Stimulated activated naive CD8-positive, alpha-beta T cell treated with anti-CD3 and anti-CD28 coated beads, Interleukin-15, amount 100 ng/mL, for 72 hours (primary cell): ENCODE measurements around the gene ATP10B.

ENCODE experiments used
- ATAC-seq: fragments of 150-1000 bp; cut with Tn5 transposase; 2 replicates; pipeline ENCODE4 v1.10.0; 2021; ENCODE audit warnings: mild to moderate bottlenecking, moderate library complexity
- DNase-seq, 2 donors: peaks; one replicate each; pipeline ENCODE4 v3.0.0; 2021 to 2022
- H3K27ac Mint-ChIP-seq, 2 donors: one replicate each; pipeline ENCODE4 v1.8.0; 2022; ENCODE audit warnings: mild to moderate bottlenecking in 2 of 2, mixed read lengths in 2 of 2, moderate library complexity in 2 of 2
- H3K27me3 Mint-ChIP-seq: one replicate; pipeline ENCODE4 v1.8.0; 2022; ENCODE audit warnings: mixed read lengths
- H3K4me1 Mint-ChIP-seq: one replicate; pipeline ENCODE4 v1.8.0; 2022; ENCODE audit warnings: mild to moderate bottlenecking, mixed read lengths
- H3K4me3 Mint-ChIP-seq, 2 donors: one replicate each; pipeline ENCODE4 v1.8.0; 2022; ENCODE audit warnings: mild to moderate bottlenecking in 2 of 2, mixed read lengths in 2 of 2, moderate library complexity in 1 of 2
- H3K9me3 Mint-ChIP-seq, 2 donors: one replicate each; pipeline ENCODE4 v1.8.0; 2022; ENCODE audit warnings: mixed read lengths in 2 of 2

The ATP10B gene

DNA sequence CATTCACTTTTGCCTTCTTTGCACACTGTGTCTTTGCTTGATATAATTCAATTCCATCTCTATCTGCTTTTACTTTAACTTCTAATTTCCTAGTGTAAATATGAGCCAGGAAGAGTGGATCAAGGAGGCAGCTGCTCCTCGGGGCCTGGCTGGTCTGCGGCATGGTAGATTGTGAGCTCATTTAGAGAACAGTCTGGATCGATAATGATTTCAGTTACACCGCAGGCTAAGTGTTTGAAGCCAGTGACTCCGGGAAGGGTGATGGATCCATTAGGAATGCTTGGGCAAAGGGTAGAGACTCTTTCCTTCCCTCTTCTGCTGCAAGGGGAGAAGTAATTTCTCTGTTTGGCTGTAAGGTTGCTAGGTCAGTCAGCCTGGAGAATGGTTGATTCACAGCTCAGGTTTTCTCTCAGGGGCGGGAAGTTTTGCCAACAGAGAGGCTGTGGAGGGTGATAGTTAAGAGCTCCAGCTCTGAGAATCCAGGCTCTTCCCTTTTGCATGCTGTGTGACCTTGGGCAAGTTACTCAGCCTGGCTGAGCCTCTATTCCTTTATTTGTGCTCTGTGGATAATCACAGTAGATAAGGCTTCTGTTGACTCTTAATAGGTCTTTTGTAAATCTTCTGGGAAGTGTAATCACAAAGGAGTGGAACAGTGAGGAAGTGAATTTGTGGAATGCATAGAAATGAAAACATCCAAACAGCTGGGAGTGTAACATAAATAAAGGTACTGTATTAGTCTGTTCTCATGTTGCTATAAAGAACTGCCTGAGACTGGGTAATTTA is 331.2 kb downstream of the ATP10B start:
- no peak for ATAC-seq
- Mint-ChIP-seq H3K4me1 (peaks cover 8% of the 10 kb centered on the region), H3K9me3 (no peaks in the 10 kb centered on the region), H3K4me3 (no peak overlapping the region), H3K27ac (no peak overlapping the region), H3K27me3 (no peaks in the 10 kb centered on the region)
- DNase-seq, result no peak

DNA sequence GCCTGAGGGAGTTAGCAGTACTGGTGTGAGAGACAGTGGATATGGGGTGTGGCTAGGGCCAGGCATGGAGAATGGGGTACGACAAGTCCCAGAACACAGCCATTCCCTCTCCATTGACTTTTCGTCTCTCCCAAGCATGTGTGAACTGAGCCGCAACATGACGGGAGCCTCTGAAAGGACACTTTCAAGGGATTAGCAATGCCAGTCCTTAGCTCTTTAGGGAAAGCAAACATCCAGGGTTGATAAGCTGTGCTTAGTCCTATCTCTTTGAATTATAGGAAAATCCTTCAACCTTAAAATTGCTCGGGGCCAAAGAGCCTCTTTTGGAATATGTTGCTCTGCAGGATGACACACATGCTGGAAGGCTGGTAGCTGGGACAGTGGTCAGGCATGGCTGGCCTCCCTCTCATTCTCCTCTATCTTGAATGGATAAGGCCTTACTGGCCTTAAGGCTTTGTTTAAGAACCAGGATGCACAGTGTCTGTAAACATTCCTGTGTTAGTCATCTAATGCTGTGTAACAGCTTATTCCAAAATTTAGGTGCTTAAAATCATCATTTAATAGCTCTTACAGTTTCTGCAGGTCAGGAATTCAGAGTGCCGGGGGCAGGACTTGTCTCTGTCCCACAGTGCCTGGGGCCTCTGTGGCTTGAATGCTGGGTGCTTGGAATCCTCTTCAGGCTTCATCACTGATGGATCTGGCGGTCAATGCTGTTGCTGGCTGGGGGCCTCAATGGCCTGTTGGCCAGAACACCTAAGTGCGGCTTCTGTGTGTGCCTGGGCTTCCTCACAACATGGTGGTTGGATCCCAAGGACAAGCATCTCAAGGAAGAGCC is 335.1 kb downstream of the ATP10B start:
- Mint-ChIP-seq H3K9me3 (no peaks in the 10 kb centered on the region), H3K27me3 (peaks cover 14% of the 10 kb centered on the region), H3K4me1 (no peaks in the 10 kb centered on the region), H3K27ac (peak overlapping the region in 1 of 2 donors; percentile 36), H3K4me3 (no peak overlapping the region)
- ATAC-seq, result no peak
- DNase-seq, result no peak

DNA sequence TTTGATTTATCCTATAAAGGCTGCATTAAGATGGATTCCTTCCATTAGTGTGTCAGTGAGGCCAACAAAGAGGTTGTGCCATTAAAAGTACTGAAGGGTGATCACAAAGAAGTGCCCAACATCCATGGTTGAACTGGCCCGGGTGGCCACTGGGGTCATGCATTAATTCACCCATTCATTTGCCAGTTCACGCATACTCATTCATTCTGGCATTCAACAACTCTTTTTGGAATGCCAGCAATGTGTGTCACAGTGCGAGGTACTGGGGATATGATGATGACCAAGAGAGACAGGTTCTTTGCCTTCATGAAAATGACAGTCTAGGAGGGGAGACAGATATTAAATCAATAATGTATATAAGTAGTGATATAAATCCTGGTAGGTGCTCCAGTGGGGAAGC is 337.1 kb downstream of the ATP10B start:
- H3K9me3 Mint-ChIP-seq, result no peaks in the 10 kb centered on the region
- no peaks in the 10 kb centered on the region for H3K4me1 Mint-ChIP-seq
- ATAC-seq (no peak), DNase-seq (no peak)
- no peak overlapping the region for H3K4me3 Mint-ChIP-seq
- no peak overlapping the region for H3K27ac Mint-ChIP-seq
- peaks cover 14% of the 10 kb centered on the region for H3K27me3 Mint-ChIP-seq

DNA sequence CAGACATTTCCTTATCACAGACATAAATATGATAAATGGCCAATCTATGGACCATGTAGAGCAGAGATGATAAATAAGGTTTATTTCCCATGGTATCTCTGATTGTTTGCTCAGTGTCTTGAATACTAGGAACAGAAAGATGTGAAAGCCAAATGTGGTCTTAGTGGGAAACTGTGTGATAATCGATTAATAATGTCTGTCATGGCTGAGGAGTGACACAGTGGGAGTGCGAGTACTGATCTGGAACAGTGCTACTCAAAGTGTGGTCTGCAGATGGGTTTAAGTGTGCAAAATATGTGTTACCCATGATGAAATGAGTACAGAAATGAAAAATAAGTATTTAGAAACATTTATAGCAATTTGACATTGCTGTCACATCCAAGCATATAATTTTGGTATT is 337.8 kb downstream of the ATP10B start:
- no peak for ATAC-seq
- Mint-ChIP-seq H3K27me3 (peaks cover 14% of the 10 kb centered on the region), H3K9me3 (no peaks in the 10 kb centered on the region), H3K4me3 (no peak overlapping the region), H3K4me1 (peaks cover 2% of the 10 kb centered on the region), H3K27ac (no peak overlapping the region)
- no peak for DNase-seq

DNA sequence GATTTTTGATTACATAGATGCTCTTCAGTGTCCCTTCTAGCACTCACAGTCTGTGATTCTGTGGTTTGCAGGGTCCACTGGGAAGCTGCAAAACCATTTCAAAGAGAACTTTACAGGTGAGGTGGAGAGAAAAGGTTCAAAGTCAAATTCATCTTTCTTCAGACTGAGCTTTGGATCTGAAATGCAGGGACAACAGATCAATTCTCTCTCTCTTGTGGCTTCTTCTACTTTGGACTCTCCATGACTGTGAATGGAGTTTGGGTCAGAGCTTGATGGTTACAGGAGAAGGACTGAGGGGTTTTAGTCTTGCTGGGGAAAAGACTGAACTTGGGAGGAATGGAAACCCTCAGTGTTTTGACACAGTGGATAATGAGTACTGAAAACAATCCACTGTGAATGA is 338.5 kb downstream of the ATP10B start:
- DNase-seq (no peak), ATAC-seq (no peak)
- no peaks in the 10 kb centered on the region for H3K9me3 Mint-ChIP-seq
- no peak overlapping the region for H3K27ac Mint-ChIP-seq
- peaks cover 9% of the 10 kb centered on the region for H3K4me1 Mint-ChIP-seq
- H3K27me3 Mint-ChIP-seq, result peaks cover 14% of the 10 kb centered on the region
- no peak overlapping the region for H3K4me3 Mint-ChIP-seq
